GM23338 (cell line): ENCODE results near the gene AJM1. TPM values are rescaled to one million over a fixed set of nuclear protein-coding genes. Genes with fewer than 3 reads are reported as not detected.

ENCODE experiments used
- ATAC-seq: fragments of 200-7000 bp; cut with Tn5 transposase; 3 replicates; pipeline ENCODE4 v1.9.1; 2020
- DNase-seq: peaks from one replicate; pipeline ENCODE4 v3.0.0-alpha.2; 2015; ENCODE audit warnings: low spot score
- H2AFZ ChIP-seq: fragments of 200-600 bp; sonication (generic); 2 replicates; pipeline ENCODE4 v1.8.0; 2016; ENCODE audit warnings: antibody characterized with exemption, mild to moderate bottlenecking, moderate library complexity
- H3F3A ChIP-seq: fragments of 200-600 bp; sonication (generic); replicated peaks from 2 replicates; pipeline ENCODE4 v1.8.0; 2017; ENCODE audit warnings: antibody characterized with exemption, mixed run types, low read depth
- H3K27ac ChIP-seq: fragments of 200-600 bp; sonication (generic); 2 replicates; pipeline ENCODE4 v1.6.1; 2016; ENCODE audit warnings: low read depth
- H3K27me3 ChIP-seq: fragments of 200-600 bp; sonication (generic); 2 replicates; pipeline ENCODE4 v1.8.0; 2016; ENCODE audit warnings: mild to moderate bottlenecking, mixed run types, moderate library complexity; ENCODE audit not compliant: insufficient read depth
- H3K36me3 ChIP-seq: fragments of 200-600 bp; sonication (generic); 2 replicates; pipeline ENCODE4 v1.8.0; 2016; ENCODE audit warnings: mild to moderate bottlenecking; ENCODE audit not compliant: insufficient read depth
- H3K4me1 ChIP-seq: fragments of 200-600 bp; sonication (generic); 2 replicates; pipeline ENCODE4 v1.8.0; 2016; ENCODE audit warnings: mild to moderate bottlenecking, moderate library complexity; ENCODE audit not compliant: insufficient read depth
- H3K4me2 ChIP-seq: fragments of 200-600 bp; sonication (generic); 2 replicates; pipeline ENCODE4 v1.7.1; 2017; ENCODE audit warnings: mixed run types
- H3K4me3 ChIP-seq: fragments of 200-600 bp; sonication (generic); 2 replicates; pipeline ENCODE4 v1.6.1; 2016; ENCODE audit warnings: mixed run types
- H3K79me2 ChIP-seq: fragments of 200-600 bp; sonication (generic); replicated peaks from 2 replicates; pipeline ENCODE4 v1.8.0; 2017; ENCODE audit warnings: mild to moderate bottlenecking; ENCODE audit not compliant: insufficient read depth
- H3K9me2 ChIP-seq: fragments of 200-600 bp; sonication (generic); 2 replicates; pipeline ENCODE4 v1.8.0; 2017; ENCODE audit not compliant: insufficient read depth
- H4K20me1 ChIP-seq: fragments of 200-600 bp; sonication (generic); replicated peaks from 2 replicates; pipeline ENCODE4 v1.8.0; 2017; ENCODE audit warnings: mild to moderate bottlenecking; ENCODE audit not compliant: insufficient read depth
- H3K27ac Mint-ChIP-seq: 2 replicates; pipeline ENCODE4 v1.8.0; 2020; ENCODE audit warnings: inconsistent platforms, mild to moderate bottlenecking, moderate library complexity, mixed read lengths
- H3K27me3 Mint-ChIP-seq: 3 replicates; pipeline ENCODE4 v1.8.0; 2022; ENCODE audit warnings: low read depth, mild to moderate bottlenecking, moderate library complexity, mixed read lengths, inconsistent platforms; ENCODE audit not compliant: insufficient read depth, poor library complexity
- H3K36me3 Mint-ChIP-seq: 3 replicates; pipeline ENCODE4 v1.8.0; 2021; ENCODE audit warnings: low read depth, mild to moderate bottlenecking, inconsistent platforms, moderate library complexity, mixed read lengths
- H3K4me1 Mint-ChIP-seq: 3 replicates; pipeline ENCODE4 v1.8.0; 2020; ENCODE audit warnings: mild to moderate bottlenecking, inconsistent platforms, mixed read lengths
- H3K4me3 Mint-ChIP-seq: 3 replicates; pipeline ENCODE4 v1.8.0; 2021; ENCODE audit warnings: moderate library complexity, mild to moderate bottlenecking, inconsistent platforms, mixed read lengths
- H3K9me3 Mint-ChIP-seq: 3 replicates; pipeline ENCODE4 v1.8.0; 2020; ENCODE audit warnings: moderate library complexity, mild to moderate bottlenecking, inconsistent platforms, mixed read lengths
- CREB1 ChIP-seq: fragments of 250-450 bp; sonication (Bioruptor Pico); IDR thresholded peaks from 2 replicates; pipeline ENCODE4 v1.5.0; 2020; ENCODE audit warnings: low read depth, mild to moderate bottlenecking, moderate library complexity
- EZH2 ChIP-seq: fragments of 200-600 bp; sonication (generic); IDR thresholded peaks from one replicate; pipeline ENCODE4 v1.8.0; 2017; ENCODE audit warnings: antibody characterized with exemption, mild to moderate bottlenecking, low read depth; ENCODE audit not compliant: unreplicated experiment
- EZH2phosphoT487 ChIP-seq: fragments of 200-600 bp; sonication (generic); IDR thresholded peaks from one replicate; pipeline ENCODE4 v1.8.1; 2018; ENCODE audit warnings: antibody characterized with exemption; ENCODE audit not compliant: unreplicated experiment
- JUNB ChIP-seq: IDR thresholded peaks from one replicate; pipeline ENCODE4 v1.6.1; 2016; ENCODE audit warnings: antibody characterized with exemption; ENCODE audit not compliant: unreplicated experiment
- NANOG ChIP-seq: IDR thresholded peaks from 2 replicates; pipeline ENCODE4 v1.6.1; 2016; ENCODE audit warnings: antibody characterized with exemption, borderline replicate concordance
- POLR2AphosphoS5 ChIP-seq: IDR thresholded peaks from 2 replicates; pipeline ENCODE4 v1.6.1; 2016; ENCODE audit warnings: antibody characterized with exemption, low read depth
- STAT1 ChIP-seq: IDR thresholded peaks from one replicate; pipeline ENCODE4 v1.6.1; 2016; ENCODE audit warnings: antibody characterized with exemption; ENCODE audit not compliant: unreplicated experiment
- ZNF114 ChIP-seq: fragments of 250-450 bp; sonication (Bioruptor Pico); IDR thresholded peaks from 2 replicates; pipeline ENCODE4 v1.5.0; 2020; ENCODE audit warnings: mild to moderate bottlenecking, moderate library complexity
- ZNF331 ChIP-seq: fragments of 250-450 bp; sonication (Bioruptor Pico); IDR thresholded peaks from 2 replicates; pipeline ENCODE4 v1.5.0; 2020; ENCODE audit warnings: low read depth, mild to moderate bottlenecking, moderate library complexity
- polyA plus RNA-seq: library from polyadenylated mRNA; unstranded; fragments of >200 nt; fragmentation: Nextera tagmentation; extraction: Ambion mirVana; gene quantifications from 2 replicates; pipeline ENCODE4 v1.2.1, GENCODE V29; 2016
- total RNA-seq: library from RNA; depleted of rRNA; stranded (reverse); fragments of >200 nt; shearing (Covaris generic); gene quantifications from 2 replicates; pipeline ENCODE4 v1.2.3, GENCODE V29; 2014
- TF ChIP-seq, protein P1 (sequence below), 2 experiments: fragments of 200-600 bp in 1 of 2; sonication (generic) in 1 of 2; conservative IDR thresholded peaks; 2 replicates each; pipeline versions ENCODE4 v1.5.1 to v1.6.1; 2016 to 2017; ENCODE audit warnings: antibody characterized with exemption in 2 of 2, low read depth in 2 of 2, mild to moderate bottlenecking in 2 of 2, moderate library complexity in 1 of 2
- TF ChIP-seq, protein P2 (sequence below): fragments of 250-450 bp; sonication (Bioruptor Pico); IDR thresholded peaks from 2 replicates; pipeline ENCODE4 v1.5.0; 2020; ENCODE audit warnings: mild to moderate bottlenecking, moderate library complexity
- TF ChIP-seq, protein P3 (sequence below): IDR thresholded peaks from one replicate; pipeline ENCODE4 v1.6.1; 2018; ENCODE audit warnings: antibody characterized with exemption; ENCODE audit not compliant: unreplicated experiment
- TF ChIP-seq, protein P4 (sequence below): IDR thresholded peaks from 2 replicates; pipeline ENCODE4 v1.6.1; 2016; ENCODE audit warnings: antibody characterized with exemption

The AJM1 gene
- total and polyA plus RNA-seq, 2 experiments from 2014 or later, result 0.36 to 0.49 TPM

DNA sequence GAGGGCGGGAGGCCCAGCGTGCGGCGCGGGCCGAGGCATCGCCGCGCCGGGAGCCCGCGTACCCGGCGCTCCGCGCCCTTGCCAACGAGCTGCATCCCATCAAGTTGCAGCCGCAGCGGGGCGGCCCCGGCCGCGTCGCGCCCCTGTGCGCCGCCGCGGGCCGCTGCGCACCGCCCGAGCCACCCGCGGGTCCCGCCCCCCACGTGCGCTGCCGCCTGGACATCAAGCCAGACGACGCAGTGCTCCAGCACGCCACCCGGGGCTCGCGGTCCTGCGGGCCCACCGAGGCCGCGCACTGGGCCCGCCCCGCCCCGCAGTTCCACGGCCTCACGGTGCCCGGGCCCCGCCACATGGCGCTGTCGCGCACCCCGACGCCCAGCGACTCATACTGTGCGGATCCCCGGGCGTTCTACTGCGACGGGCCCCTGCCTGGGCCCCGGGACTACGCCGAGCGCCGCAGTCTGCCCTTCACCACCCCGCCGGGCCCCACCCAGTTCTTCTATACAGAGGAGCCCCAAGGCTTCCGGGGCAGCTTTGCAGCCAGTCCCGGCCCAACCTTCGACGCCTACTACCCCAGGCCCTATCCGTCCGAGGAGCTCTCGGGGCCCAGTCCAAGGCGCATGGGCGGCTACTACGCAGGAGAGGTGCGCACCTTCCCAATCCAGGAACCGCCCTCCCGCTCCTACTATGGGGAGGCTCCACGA lies 2.6 kb downstream of the AJM1 start:
- Histone ChIP-seq H3K4me3 (no peak overlapping the region), H3K27me3 (peaks cover 13% of the 10 kb centered on the region), H3K79me2 (no peaks in the 10 kb centered on the region), H3K4me2 (no peak overlapping the region), H3K4me1 (peaks cover 15% of the 10 kb centered on the region; the same call in 1 of the 2 replicates), H4K20me1 (0 out of 2 replicates have a peak, but pooled peaks cover 3% of the 10 kb centered on the region), H3F3A (0 out of 2 replicates have a peak, but pooled peaks cover 5% of the 10 kb centered on the region), H3K27ac (no peak overlapping the region), H2AFZ (no peak overlapping the region), H3K36me3 (no peaks in the 10 kb centered on the region), H3K9me2 (no peaks in the 10 kb centered on the region)
- Mint-ChIP-seq H3K36me3 (peaks cover 3% of the 10 kb centered on the region), H3K27me3 (peaks cover 50% of the 10 kb centered on the region), H3K4me1 (peaks cover 20% of the 10 kb centered on the region), H3K4me3 (no peak overlapping the region), H3K27ac (no peak overlapping the region), H3K9me3 (no peaks in the 10 kb centered on the region; the same call in 2 of the 3 replicates)
- TF ChIP-seq EZH2phosphoT487 (no peak), STAT1 (no peak), CREB1 (CRISPR knock-in tag) (no peak), ZNF114 (no peak), POLR2AphosphoS5 (no peak), NANOG (no peak), EZH2 (no peak), JUNB (no peak), ZNF331 (CRISPR knock-in tag) (no peak)
- TF ChIP-seq, protein P1, sequence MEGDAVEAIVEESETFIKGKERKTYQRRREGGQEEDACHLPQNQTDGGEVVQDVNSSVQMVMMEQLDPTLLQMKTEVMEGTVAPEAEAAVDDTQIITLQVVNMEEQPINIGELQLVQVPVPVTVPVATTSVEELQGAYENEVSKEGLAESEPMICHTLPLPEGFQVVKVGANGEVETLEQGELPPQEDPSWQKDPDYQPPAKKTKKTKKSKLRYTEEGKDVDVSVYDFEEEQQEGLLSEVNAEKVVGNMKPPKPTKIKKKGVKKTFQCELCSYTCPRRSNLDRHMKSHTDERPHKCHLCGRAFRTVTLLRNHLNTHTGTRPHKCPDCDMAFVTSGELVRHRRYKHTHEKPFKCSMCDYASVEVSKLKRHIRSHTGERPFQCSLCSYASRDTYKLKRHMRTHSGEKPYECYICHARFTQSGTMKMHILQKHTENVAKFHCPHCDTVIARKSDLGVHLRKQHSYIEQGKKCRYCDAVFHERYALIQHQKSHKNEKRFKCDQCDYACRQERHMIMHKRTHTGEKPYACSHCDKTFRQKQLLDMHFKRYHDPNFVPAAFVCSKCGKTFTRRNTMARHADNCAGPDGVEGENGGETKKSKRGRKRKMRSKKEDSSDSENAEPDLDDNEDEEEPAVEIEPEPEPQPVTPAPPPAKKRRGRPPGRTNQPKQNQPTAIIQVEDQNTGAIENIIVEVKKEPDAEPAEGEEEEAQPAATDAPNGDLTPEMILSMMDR (conservative IDR thresholded peaks at IDR 0.05; ENCODE audit: low read depth in 2 of 2), result no peak
- TF ChIP-seq, protein P2, sequence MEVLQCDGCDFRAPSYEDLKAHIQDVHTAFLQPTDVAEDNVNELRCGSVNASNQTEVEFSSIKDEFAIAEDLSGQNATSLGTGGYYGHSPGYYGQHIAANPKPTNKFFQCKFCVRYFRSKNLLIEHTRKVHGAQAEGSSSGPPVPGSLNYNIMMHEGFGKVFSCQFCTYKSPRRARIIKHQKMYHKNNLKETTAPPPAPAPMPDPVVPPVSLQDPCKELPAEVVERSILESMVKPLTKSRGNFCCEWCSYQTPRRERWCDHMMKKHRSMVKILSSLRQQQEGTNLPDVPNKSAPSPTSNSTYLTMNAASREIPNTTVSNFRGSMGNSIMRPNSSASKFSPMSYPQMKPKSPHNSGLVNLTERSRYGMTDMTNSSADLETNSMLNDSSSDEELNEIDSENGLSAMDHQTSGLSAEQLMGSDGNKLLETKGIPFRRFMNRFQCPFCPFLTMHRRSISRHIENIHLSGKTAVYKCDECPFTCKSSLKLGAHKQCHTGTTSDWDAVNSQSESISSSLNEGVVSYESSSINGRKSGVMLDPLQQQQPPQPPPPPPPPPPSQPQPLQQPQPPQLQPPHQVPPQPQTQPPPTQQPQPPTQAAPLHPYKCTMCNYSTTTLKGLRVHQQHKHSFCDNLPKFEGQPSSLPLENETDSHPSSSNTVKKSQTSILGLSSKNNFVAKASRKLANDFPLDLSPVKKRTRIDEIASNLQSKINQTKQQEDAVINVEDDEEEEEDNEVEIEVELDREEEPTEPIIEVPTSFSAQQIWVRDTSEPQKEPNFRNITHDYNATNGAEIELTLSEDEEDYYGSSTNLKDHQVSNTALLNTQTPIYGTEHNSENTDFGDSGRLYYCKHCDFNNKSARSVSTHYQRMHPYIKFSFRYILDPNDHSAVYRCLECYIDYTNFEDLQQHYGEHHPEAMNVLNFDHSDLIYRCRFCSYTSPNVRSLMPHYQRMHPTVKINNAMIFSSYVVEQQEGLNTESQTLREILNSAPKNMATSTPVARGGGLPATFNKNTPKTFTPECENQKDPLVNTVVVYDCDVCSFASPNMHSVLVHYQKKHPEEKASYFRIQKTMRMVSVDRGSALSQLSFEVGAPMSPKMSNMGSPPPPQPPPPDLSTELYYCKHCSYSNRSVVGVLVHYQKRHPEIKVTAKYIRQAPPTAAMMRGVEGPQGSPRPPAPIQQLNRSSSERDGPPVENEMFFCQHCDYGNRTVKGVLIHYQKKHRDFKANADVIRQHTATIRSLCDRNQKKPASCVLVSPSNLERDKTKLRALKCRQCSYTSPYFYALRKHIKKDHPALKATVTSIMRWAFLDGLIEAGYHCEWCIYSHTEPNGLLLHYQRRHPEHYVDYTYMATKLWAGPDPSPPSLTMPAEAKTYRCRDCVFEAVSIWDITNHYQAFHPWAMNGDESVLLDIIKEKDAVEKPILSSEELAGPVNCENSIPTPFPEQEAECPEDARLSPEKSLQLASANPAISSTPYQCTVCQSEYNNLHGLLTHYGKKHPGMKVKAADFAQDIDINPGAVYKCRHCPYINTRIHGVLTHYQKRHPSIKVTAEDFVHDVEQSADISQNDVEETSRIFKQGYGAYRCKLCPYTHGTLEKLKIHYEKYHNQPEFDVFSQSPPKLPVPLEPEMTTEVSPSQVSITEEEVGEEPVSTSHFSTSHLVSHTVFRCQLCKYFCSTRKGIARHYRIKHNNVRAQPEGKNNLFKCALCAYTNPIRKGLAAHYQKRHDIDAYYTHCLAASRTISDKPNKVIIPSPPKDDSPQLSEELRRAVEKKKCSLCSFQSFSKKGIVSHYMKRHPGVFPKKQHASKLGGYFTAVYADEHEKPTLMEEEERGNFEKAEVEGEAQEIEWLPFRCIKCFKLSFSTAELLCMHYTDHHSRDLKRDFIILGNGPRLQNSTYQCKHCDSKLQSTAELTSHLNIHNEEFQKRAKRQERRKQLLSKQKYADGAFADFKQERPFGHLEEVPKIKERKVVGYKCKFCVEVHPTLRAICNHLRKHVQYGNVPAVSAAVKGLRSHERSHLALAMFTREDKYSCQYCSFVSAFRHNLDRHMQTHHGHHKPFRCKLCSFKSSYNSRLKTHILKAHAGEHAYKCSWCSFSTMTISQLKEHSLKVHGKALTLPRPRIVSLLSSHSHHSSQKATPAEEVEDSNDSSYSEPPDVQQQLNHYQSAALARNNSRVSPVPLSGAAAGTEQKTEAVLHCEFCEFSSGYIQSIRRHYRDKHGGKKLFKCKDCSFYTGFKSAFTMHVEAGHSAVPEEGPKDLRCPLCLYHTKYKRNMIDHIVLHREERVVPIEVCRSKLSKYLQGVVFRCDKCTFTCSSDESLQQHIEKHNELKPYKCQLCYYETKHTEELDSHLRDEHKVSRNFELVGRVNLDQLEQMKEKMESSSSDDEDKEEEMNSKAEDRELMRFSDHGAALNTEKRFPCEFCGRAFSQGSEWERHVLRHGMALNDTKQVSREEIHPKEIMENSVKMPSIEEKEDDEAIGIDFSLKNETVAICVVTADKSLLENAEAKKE (CRISPR knock-in tag), result no peak
- TF ChIP-seq, protein P3, sequence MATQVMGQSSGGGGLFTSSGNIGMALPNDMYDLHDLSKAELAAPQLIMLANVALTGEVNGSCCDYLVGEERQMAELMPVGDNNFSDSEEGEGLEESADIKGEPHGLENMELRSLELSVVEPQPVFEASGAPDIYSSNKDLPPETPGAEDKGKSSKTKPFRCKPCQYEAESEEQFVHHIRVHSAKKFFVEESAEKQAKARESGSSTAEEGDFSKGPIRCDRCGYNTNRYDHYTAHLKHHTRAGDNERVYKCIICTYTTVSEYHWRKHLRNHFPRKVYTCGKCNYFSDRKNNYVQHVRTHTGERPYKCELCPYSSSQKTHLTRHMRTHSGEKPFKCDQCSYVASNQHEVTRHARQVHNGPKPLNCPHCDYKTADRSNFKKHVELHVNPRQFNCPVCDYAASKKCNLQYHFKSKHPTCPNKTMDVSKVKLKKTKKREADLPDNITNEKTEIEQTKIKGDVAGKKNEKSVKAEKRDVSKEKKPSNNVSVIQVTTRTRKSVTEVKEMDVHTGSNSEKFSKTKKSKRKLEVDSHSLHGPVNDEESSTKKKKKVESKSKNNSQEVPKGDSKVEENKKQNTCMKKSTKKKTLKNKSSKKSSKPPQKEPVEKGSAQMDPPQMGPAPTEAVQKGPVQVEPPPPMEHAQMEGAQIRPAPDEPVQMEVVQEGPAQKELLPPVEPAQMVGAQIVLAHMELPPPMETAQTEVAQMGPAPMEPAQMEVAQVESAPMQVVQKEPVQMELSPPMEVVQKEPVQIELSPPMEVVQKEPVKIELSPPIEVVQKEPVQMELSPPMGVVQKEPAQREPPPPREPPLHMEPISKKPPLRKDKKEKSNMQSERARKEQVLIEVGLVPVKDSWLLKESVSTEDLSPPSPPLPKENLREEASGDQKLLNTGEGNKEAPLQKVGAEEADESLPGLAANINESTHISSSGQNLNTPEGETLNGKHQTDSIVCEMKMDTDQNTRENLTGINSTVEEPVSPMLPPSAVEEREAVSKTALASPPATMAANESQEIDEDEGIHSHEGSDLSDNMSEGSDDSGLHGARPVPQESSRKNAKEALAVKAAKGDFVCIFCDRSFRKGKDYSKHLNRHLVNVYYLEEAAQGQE, result no peak
- TF ChIP-seq, protein P4, sequence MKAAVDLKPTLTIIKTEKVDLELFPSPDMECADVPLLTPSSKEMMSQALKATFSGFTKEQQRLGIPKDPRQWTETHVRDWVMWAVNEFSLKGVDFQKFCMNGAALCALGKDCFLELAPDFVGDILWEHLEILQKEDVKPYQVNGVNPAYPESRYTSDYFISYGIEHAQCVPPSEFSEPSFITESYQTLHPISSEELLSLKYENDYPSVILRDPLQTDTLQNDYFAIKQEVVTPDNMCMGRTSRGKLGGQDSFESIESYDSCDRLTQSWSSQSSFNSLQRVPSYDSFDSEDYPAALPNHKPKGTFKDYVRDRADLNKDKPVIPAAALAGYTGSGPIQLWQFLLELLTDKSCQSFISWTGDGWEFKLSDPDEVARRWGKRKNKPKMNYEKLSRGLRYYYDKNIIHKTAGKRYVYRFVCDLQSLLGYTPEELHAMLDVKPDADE, result no peak
- DNase-seq, result peak; percentile 47
- no peak for ATAC-seq
